HG03039 (cell line): ENCODE data around the gene BRI3.

Experiments used
- ATAC-seq: cut with Tn5 transposase; IDR thresholded peaks from one replicate; pipeline ENCODE4 v1.9.1; 2021; ENCODE audit warnings: mild to moderate bottlenecking, moderate library complexity; ENCODE audit not compliant: unreplicated experiment

Gene BRI3

GRCh38 chr7:98285157-98286092 is 3.9 kb downstream of the BRI3 start:
- no peak for ATAC-seq

GRCh38 chr7:98286093-98286539 is 4.6 kb downstream of the BRI3 start:
- ATAC-seq = no peak

GRCh38 chr7:98286701-98287485 is 5.4 kb downstream of the BRI3 start:
- ATAC-seq = no peak

GRCh38 chr7:98287486-98287959 is 6.0 kb downstream of the BRI3 start:
- ATAC-seq = no peak

- ATAC-seq = no peak
These were observed 6.8 kb downstream of the BRI3 start for GRCh38 chr7:98288064-98288823.

DNA sequence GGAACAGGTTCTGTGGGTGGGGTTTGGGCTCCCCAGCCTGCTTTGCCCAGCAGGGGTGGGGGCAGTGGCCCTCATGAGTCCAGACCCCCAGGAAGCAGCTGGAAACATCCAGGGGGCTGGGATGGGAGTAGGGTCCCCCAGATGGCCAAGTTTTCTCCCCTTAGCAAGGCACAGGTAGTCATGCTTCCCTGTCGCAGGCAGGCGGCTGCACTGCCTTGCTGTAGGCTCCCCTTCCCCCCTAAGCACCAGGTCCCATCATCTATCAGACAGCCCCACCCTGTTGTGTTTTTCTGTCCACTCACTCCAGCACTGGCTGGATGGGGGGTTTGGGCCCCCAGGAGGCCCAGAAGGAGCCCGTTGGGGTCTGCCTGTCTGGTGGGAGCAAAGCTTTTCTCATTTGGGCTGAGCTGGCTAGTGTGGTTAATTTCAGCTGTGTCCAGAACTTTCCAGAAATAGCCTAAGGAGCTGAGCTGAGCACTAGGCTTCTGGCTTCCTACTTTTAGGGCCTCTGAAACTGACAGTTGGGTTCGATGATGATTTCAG is 7.9 kb downstream of the BRI3 start:
- no peak for ATAC-seq

DNA sequence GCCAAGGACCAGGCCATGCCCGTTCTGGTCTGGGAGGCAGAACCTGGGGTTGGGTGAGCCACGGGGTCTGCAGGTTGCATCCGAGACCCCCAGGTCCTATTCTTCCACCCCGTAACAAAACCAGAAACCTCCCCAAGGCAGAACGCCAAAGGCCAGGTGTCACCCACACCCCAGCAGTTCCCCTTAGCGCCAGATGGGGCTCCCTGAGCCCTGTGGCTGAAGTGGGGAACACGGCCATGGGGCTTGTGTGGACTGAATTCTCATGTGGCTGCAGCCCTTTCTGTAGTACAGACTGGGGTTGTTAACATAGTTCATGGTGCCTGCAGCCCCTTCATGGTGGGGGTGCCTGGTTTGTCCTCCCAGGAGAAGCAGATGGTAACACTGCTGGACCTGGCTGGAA is 10.2 kb downstream of the BRI3 start:
- ATAC-seq = no peak

DNA sequence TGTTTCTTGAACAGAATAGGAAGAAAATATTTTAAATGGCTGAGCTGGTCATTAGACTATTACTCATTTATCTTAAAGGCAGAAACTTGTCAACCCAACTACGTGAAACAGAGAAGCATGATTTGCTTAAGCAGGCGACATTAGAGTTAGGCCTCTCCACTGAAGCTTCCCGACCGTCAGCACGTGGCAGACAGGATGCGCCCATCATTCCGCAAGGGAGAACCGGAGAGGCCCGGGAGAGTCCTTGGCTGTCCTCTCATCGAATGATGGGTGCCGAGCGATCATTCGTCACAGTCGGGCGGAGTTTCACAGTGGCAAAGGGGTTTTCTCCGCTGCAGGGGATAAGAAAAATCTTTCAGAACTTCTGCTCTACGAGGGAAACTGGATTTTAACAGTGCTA is 11.8 kb downstream of the BRI3 start:
- no peak for ATAC-seq

GRCh38 chr7:98293746-98294145 is 12.3 kb downstream of the BRI3 start:
- no peak for ATAC-seq

GRCh38 chr7:98294326-98294725 is 12.8 kb downstream of the BRI3 start:
- no peak for ATAC-seq

GRCh38 chr7:98294798-98295382 is 13.4 kb downstream of the BRI3 start:
- no peak for ATAC-seq

DNA sequence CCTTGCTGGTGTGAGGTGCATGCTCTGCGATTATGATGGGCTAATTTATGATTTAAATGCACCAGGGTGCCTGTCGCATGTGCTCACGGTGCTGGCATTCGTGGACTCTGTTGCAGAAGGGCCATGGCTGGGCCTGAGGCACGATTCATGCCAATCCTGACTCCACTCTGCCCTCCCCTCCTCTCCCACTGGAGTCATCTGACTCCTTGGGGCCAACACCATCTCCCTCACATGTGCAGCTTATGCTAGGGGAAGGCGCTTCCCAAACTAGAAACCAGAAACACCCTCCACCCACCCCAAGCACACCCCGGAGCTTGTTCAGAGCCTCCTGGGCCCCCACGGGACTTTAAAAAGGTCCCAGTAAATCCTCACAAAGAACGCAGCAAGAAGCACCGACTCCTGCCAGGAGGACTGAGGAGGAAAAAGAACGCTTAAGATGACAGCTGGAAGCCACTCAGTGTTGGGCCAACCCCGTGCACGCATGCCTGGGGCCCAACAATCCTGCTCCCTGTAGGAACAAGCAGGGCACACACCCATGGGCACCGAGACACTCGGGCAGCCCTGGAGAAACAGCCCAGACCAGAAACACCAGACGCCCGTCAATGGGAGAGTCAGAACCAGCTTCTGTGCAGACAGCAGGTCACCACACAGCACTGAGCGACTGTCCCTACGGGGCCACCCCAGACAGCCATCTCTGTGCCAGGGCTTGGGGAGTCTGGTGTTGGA is 14.1 kb downstream of the BRI3 start:
- no peak for ATAC-seq

- ATAC-seq = no peak
These were observed 15.3 kb downstream of the BRI3 start for GRCh38 chr7:98296833-98297232.

DNA sequence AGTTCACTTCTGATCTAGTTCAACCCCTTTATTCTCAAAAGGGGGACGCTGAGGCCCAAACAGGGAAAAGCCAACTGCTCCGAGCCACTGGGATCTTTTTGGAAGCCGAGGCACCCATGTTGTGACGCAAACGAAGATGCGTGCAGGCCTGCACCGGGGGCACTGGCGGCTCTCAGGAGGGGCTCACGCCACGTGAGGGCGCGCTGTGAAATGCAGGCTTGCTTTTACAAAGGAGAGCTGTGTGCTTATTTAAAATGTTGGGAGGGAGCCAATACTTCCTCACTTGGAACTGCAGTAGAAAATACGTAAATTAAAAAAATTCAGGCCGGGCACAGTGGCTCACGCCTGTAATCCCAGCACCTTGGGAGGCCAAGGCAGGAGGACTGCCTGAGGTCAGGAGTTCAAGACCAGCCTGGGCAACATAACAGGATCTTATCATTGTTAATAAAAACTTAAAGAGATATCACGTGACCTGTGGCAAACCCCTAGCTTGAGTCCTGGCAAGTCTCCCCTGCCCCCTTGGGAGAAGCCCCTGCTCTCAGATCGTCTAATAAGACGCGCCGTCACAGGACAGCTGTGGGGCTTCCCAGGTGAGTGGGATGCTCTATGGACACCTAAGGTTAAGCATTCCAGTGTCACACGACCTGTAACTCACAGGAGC is 16.3 kb downstream of the BRI3 start:
- no peak for ATAC-seq

GRCh38 chr7:98300595-98301372 is 19.3 kb downstream of the BRI3 start:
- ATAC-seq = no peak

- no peak for ATAC-seq
These were observed 20.4 kb downstream of the BRI3 start for GRCh38 chr7:98301693-98302470.

DNA sequence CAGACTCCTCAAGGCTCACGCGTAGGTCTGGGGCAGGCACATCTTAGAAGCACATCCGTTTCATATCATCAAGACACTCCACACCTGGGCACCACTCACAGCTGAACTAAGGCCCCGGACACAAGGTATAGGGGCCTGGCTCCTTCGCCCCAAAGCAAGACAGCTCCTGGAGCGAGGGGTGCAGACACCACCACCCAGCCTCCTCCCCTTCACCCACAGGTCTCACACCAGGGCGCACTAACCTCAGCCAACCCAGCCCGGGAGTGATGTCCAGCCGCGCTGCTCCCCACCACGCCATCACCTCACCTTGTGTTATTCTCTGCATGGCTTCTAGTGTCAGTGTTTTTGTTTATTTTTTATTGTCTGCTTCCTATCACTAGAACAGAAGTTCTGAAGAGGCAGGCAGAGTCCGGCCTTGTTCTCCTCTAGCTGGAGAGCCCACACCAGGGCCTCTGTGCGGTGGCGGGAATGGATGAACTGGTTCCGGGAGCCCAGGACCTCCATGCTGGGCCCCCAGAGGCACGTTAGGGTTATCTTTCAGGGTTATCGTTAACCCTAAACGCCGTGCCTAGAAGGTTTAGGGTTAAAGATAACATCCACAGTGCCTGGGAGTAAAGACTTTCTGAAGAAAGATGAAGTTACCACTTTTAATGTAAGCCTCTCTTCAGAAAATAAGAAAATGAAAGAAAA is 21.8 kb downstream of the BRI3 start:
- no peak for ATAC-seq
